Measurements from ENCODE around the gene PARP4.

GRCh38 chr13:24512197-24512907 lies at the start of gene PARP4:
- TF ChIP-seq CTCF (IDR thresholded peaks at IDR 0.05) (no peak), POLR2A (IDR thresholded peaks at IDR 0.05) (peak; percentile 95)

Data from right lobe of liver (tissue), 4 donors.